NCI-H82 treated with DMSO at 0.1 percent for 48 hours (cell line): Measurements from ENCODE around the gene PRSS8.
"Not testable (repeated sequence)": the region's sequence is repeated elsewhere in the genome, so short reads cannot be mapped to it uniquely, and the experiment has no call there.

Experiments used
- DNase-seq: peaks from one replicate; lab custom pipeline; 2025; ENCODE audit not compliant: unreplicated experiment; lab: John Stamatoyannopoulos, UW

PRSS8 gene

DNA sequence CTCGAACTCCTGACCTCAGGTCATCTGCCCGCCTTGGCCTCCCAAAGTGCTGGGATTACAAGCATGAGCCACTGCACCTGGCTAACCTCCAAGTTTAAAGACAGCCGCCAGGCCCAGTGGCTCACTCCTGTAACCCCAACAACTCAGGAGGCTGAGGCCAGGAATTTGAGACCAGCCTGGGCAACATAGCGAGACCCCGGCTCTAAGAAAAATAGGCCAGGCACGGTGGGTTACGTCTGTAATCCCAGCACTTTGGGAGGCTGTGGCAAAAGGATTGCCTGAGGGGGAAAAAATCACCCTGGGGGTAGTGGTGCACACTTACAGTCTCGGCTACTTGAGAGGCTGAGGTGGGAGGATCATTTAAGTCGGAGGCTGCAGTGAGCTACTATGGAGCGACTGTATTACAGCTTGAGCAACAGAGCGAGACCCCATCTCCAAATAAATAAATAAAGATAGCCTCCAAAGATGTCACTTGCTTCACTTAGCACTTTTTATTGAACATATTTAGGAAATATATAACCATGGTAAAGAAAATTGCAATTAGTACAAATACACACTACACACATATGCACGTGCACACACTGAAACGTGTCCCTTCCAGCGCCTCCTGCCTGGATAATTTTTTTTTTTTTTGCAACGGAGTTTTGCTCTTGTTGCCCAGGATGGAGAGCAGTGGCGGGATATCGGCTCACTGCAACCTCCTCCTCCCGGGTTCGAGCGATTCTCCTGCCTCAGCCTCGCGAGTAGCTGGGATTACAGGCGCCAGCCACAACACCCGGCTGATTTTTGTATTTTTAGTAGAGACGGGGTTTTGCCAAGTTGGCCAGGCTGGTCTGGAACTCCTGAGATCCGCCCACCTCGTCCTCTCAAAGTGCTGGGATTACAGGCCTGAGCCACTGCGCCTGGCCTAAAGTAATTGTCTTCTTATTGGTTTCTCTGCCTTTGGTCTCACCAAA lies 28.7 kb downstream of the PRSS8 start:
- DNase-seq, result no peak

DNA sequence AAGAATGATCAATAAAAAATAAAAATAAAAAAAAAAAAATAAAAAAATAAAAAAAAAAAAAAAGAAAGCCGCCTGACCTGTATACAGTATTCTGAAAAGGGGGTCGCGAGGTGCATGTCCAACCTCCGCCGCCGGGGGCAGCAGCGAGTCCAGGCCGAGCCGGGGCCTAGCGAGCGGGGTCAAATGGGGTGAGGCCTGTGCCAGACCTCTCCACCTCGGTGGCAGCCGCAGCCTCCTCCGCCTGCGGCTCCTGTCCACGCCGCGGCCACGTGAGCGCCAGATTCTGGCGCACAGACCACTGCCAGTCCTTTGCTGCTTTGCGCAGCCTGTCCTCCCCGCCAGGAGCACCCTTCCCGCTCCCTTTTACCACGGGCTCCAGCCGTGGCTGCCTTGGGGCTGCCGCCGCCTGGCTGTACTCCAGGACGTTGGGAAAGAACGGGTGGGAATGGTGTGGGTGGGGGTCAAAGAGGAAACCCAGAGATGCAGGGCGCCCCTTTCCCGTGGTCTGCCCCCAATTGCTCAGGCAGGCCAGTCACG lies 29.8 kb downstream of the PRSS8 start:
- no peak for DNase-seq

GRCh38 chr16:31100876-31101641 lies 34.5 kb downstream of the PRSS8 start:
- DNase-seq, result not testable (repeated sequence)

GRCh38 chr16:31099860-31100638 lies 35.5 kb downstream of the PRSS8 start:
- DNase-seq, result no peak

DNA sequence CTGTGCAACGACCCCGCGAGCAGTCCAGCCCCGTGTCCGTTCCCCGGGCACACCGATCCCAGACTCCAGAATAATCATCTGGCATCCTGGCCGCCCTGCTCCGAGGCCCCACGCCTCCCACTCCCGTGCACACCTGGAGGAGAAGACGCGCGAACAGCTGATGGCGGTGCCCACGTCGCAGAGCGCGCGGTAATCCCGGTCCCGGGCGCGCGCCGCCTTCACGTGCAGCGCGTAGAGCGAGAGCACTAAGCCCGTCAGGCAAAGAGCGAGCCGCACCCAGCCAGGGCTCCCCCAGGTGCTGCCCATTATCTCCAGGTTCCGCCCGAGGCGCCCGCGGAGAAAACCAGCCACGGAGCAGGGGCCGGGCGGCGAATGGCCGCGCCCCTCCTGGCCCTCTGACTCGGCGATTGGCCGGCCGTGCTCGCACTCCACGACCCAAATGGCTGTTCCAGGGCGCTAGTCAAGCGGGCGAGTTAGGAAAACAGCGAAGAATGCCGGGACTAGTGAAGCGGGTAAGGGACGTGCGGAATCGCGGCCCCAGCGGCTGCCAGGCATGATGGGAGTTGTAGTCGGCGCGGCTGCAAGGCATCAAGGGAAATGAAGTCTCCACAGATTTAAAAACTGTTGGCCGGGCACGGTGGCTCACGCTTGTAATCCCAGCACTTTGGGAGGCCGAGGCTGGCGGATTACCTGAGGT lies 41.0 kb downstream of the PRSS8 start, which contains the start of gene VKORC1:
TSS of gene VKORC1 (minus strand) at position 374 of the 697 bp plus-strand sequence. CDS start at position 306, 68 bp downstream.
- peak; percentile 95 for DNase-seq

GRCh38 chr16:31094088-31094423 lies 41.5 kb downstream of the PRSS8 start:
- DNase-seq, result no peak

DNA sequence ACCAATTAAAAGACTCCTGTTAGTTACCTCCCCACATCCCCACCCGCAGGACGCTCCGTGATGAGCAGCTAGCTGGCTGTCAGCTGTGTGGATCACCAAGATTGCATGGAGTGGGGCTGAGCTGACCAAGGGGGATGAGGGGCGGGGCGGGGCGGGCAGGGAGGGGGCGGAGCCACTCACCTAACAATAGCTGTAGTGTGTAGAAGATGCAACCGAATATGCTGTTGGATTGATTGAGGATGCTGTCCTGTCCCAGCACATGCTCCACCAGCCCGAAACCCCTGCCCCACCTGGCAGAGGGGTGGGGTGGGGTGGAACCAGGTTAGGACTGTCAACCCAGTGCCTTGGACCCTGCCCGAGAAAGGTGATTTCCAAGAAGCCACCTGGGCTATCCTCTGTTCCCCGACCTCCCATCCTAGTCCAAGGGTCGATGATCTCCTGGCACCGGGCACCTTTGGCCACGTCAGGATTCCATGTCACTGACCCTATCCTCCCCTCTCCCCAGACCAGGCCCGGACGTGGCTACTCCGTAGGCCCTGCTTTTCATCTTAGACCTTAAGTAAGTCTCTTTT lies 42.3 kb downstream of the PRSS8 start:
- peak; percentile 56 for DNase-seq

DNA sequence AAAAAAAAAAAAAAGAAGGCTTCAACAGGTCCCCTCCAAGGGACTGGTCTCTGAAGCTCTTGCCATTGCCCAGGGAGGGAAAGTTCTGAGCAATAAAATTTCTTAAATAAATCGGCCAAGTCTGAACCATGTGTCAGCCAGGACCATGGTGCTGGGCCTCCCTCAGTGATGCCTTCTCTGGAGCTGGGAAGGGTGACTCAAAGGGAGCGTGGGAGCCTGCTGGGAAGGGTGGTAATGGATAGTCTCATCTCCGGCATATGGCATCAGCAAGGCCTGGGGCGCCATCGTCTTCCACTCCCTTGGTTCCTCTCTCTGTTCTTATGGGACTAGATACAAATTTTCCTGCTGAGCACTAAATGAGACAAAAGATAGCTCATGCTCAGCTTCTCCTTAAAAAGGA lies 43.2 kb downstream of the PRSS8 start:
- DNase-seq, result no peak

GRCh38 chr16:31090540-31090939 lies 45.0 kb downstream of the PRSS8 start:
- DNase-seq, result no peak

- no peak for DNase-seq
Observed at GRCh38 chr16:31089199-31089598, 46.3 kb downstream of the PRSS8 start.

DNA sequence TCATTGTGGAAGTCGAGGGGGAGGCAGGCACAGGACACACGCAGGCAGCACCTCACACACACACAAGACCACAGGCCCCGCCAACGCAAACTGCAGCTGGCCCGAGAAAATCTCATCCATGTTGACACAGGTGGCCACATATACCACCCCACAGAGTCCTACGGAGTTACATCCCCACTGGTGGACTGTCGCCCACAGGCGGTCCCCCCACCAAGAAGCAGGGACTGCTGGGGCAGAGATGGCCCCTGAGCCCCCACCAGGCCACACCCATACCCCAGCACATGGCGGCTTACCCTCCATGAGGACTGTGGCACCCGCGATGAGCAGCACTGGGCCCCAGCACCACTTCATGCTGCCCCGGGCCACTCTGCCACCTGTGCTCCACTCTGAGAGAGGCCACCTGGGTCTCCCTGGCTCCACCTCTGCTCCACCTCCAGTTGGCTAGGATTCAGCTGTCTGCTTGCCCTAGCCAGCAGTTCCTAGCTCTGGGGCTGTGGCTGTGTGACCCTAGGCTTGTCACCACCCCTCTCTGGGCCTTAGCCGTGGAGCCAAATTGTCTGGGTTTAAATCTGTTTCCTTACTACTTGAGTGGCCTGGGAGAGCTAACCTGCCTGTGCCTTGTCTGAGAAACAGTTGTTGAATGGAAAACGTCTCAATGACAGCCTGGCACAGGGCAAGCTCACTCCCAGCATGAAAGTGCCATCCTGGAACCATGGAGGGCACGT lies 46.9 kb downstream of the PRSS8 start, which contains the start of gene PRSS53:
TSS of gene PRSS53 (minus strand) at position 485 of the 725 bp plus-strand sequence. CDS start at position 351, 134 bp downstream.
- no peak for DNase-seq

GRCh38 chr16:31087971-31088370 lies 47.6 kb downstream of the PRSS8 start:
- peak; percentile 3 for DNase-seq

DNA sequence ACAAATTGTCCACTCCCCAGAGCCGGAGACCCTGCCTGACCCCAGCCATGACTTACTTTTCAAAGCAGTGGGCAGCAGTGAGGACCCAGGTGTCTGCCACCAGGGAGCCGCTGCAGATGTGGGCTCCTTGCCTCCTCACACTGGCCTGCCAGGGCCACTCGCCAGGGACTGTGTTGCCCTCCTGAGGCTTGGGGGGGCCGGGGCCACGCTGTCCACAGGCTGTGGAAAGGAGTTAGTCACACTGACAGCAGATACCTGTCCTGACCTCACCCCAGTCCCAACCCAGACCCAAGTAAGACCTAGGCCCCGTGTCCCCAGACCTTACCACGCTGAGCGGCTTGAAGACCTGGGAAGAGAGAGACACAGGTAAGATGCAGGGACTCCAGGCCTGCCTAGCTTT lies 48.0 kb downstream of the PRSS8 start:
- DNase-seq, result no peak

- DNase-seq, result no peak
Observed at GRCh38 chr16:31086629-31086906, 49.0 kb downstream of the PRSS8 start.

GRCh38 chr16:31085873-31086628 lies 49.5 kb downstream of the PRSS8 start:
- no peak for DNase-seq

DNA sequence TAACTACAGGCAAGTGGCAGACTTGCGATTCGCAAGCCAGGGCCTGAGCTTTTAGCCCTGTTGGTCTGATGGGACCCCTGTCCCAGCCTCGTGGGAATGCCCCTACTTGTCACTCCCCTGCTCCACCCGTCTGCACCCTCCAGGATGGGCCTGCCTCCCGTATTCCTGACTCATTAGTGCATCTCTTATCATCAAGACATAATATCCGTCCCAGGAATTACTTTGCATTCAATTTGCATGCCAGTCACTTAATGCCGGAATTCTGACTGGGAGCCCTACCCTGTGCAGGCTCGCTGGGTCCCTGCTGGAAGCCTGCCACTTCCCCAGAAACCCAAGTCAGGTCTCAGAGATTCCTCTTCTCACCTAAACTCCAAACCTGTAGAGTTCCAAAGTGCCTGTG lies 50.1 kb downstream of the PRSS8 start:
- no peak for DNase-seq

DNA sequence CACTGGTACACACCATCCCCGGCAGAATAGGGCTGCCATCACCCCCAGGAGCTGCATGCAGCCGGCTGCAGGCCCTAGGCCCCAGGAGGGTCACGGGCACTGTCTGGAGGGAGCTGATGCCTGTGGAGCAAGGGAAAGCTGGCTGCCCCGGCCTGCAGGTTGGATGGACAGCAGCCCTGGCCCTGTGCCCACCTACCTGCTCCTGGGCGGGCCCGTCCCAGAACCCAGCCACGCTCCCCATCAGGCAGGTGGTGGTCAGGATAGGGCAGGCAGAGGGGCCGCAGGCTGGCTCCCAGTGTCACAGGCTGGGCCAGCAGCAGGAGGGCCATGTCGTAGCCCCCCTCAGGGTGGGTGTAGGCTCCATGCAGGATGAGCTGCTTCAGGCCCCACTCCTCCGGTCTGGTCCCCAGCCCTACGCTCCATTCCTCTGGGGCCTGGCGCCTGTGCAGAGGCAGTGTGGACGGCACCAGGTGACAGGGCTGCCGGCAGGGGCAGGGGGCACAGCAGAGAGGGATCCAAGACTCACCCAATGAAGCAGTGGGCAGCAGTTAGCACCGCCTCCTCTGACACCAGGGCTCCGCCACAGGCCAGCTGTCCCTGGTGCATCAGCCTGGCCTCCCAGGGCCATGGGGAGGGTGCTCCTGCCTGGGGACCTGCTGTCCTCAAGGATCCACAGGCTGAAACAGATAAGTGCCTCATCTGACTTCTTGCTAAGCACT lies 50.8 kb downstream of the PRSS8 start:
- DNase-seq, result no peak

DNA sequence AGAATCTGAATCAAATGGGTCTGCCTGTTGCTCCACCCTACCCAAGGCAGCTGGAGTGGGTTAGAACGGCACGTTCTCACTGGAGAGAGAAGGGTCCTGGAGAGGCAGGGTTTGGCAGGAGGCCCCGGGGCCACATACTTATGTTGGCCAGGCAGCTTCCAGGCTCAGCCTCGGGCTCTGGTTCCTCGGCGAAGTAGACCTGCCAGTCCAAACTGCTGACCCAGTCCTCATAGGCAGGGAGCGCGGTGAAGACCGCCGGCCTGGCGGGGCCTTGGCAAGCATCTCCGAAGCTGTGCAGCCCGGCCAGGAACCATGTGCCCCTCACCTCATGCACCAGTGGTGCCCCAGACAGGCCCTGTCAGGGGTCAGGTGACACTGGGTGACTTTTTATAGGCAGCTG lies 51.5 kb downstream of the PRSS8 start:
- no peak for DNase-seq
